ENCODE measurements around the gene COLGALT1.

Gene COLGALT1

GRCh38 chr19:17534767-17535166, 20.7 kb upstream of the COLGALT1 start:
- H3K79me2 ChIP-seq (ENCODE audit: insufficient read depth, low read depth): no peaks in the 10 kb centered on the region
- no peaks in the 10 kb centered on the region for H4K20me1 ChIP-seq (ENCODE audit: insufficient read depth)
- H3K9ac ChIP-seq: no peak overlapping the region
- H2AFZ ChIP-seq (ENCODE audit: low read depth): no peak overlapping the region
- no peak overlapping the region for H3K4me3 ChIP-seq (IDR thresholded peaks at IDR 0.05; ENCODE audit: insufficient read depth, low read depth, low read length)
- peaks cover 19% of the 10 kb centered on the region for H3K4me1 ChIP-seq (ENCODE audit: low read depth, poor library complexity, severe bottlenecking)
- no peak for TF ChIP-seq CTCF (conservative IDR thresholded peaks at IDR 0.05; ENCODE audit: low read depth, low read length)
- no peak overlapping the region for H3K27ac ChIP-seq
- no peaks in the 10 kb centered on the region for H3K36me3 ChIP-seq (ENCODE audit: insufficient read depth)
- peaks cover 68% of the 10 kb centered on the region for H3K27me3 ChIP-seq (ENCODE audit: insufficient read depth, low read depth)
- no peak overlapping the region for H3K4me2 ChIP-seq

- Histone ChIP-seq H3K36me3 (ENCODE audit: insufficient read depth) (no peaks in the 10 kb centered on the region), H3K27ac (no peak overlapping the region), H3K4me1 (ENCODE audit: low read depth, poor library complexity, severe bottlenecking) (peaks cover 15% of the 10 kb centered on the region), H4K20me1 (ENCODE audit: insufficient read depth) (no peaks in the 10 kb centered on the region), H3K4me2 (no peak overlapping the region), H3K9ac (no peak overlapping the region), H3K4me3 (IDR thresholded peaks at IDR 0.05; ENCODE audit: insufficient read depth, low read depth, low read length) (no peak overlapping the region), H2AFZ (ENCODE audit: low read depth) (no peak overlapping the region), H3K27me3 (ENCODE audit: insufficient read depth, low read depth) (peaks cover 53% of the 10 kb centered on the region), H3K79me2 (ENCODE audit: insufficient read depth, low read depth) (no peaks in the 10 kb centered on the region)
- no peak for TF ChIP-seq CTCF (conservative IDR thresholded peaks at IDR 0.05; ENCODE audit: low read depth, low read length)
Measured at GRCh38 chr19:17536955-17537354, 18.5 kb upstream of the COLGALT1 start.

GRCh38 chr19:17538684-17539237, 16.7 kb upstream of the COLGALT1 start:
- Histone ChIP-seq H3K79me2 (ENCODE audit: insufficient read depth, low read depth) (no peaks in the 10 kb centered on the region), H3K4me1 (ENCODE audit: low read depth, poor library complexity, severe bottlenecking) (peaks cover 15% of the 10 kb centered on the region), H3K27ac (no peak overlapping the region), H3K4me3 (IDR thresholded peaks at IDR 0.05; ENCODE audit: insufficient read depth, low read depth, low read length) (no peak overlapping the region), H3K4me2 (peak overlapping the region; percentile 85), H4K20me1 (ENCODE audit: insufficient read depth) (no peaks in the 10 kb centered on the region), H3K36me3 (ENCODE audit: insufficient read depth) (no peaks in the 10 kb centered on the region), H3K27me3 (ENCODE audit: insufficient read depth, low read depth) (peaks cover 43% of the 10 kb centered on the region), H3K9ac (no peak overlapping the region), H2AFZ (ENCODE audit: low read depth) (no peak overlapping the region)
- no peak for TF ChIP-seq CTCF (conservative IDR thresholded peaks at IDR 0.05; ENCODE audit: low read depth, low read length)

GRCh38 chr19:17539238-17540117, 16.0 kb upstream of the COLGALT1 start:
- H2AFZ ChIP-seq (ENCODE audit: low read depth): peak overlapping the region; percentile 52
- H4K20me1 ChIP-seq (ENCODE audit: insufficient read depth): no peaks in the 10 kb centered on the region
- H3K36me3 ChIP-seq (ENCODE audit: insufficient read depth): no peaks in the 10 kb centered on the region
- TF ChIP-seq CTCF (conservative IDR thresholded peaks at IDR 0.05; ENCODE audit: low read depth, low read length): no peak
- H3K9ac ChIP-seq: no peak overlapping the region
- H3K27me3 ChIP-seq (ENCODE audit: insufficient read depth, low read depth): peaks cover 37% of the 10 kb centered on the region
- H3K79me2 ChIP-seq (ENCODE audit: insufficient read depth, low read depth): no peaks in the 10 kb centered on the region
- no peak overlapping the region for H3K27ac ChIP-seq
- peak overlapping the region; percentile 85 for H3K4me2 ChIP-seq
- no peak overlapping the region for H3K4me3 ChIP-seq (IDR thresholded peaks at IDR 0.05; ENCODE audit: insufficient read depth, low read depth, low read length)
- H3K4me1 ChIP-seq (ENCODE audit: low read depth, poor library complexity, severe bottlenecking): peaks cover 15% of the 10 kb centered on the region
